ENCODE results near the gene MTX1. TPM values are rescaled to one million over a fixed set of nuclear protein-coding genes. Genes with fewer than 3 reads are reported as not detected.

The MTX1 gene
- total and polyA plus RNA-seq, 2 of the 4 experiments (the other 2 are of a cell fraction) = 67.2 to 73.7 TPM

- TF ChIP-seq MAZ (IDR thresholded peaks at IDR 0.05; ENCODE audit: borderline replicate concordance, low read depth, low read length) = no peak
Measured at GRCh38 chr1:155181371-155182051, 27.0 kb upstream of the MTX1 start (continued).

- H3K27ac ChIP-seq (ENCODE audit: insufficient read depth, low read length) = no peak overlapping the region
- peaks cover 41% of the 10 kb centered on the region for H3K36me3 ChIP-seq (ENCODE audit: control insufficient read depth, insufficient read depth, low read length)
- no peak overlapping the region for H2AK5ac ChIP-seq (ENCODE audit: low read depth, low read length)
- 100% methylated on average over 1 of the region's 7 CpGs for WGBS, 2 experiments (ENCODE audit: extremely low coverage in 2 of 2, insufficient read length in 1 of 2)
- H3K4me3 ChIP-seq (ENCODE audit: insufficient read depth, low read depth, low read length) = no peak overlapping the region
- ATAC-seq (ENCODE audit: low read depth) = no peak
- dilution Hi-C loops (cut with HindIII; ENCODE audit: low sequenced_read_pairs, unreplicated experiment) = no loop called here
- H4K5ac ChIP-seq (ENCODE audit: low read depth, low read length) = no peak overlapping the region
- no peaks in the 10 kb centered on the region for H3K4me1 ChIP-seq (ENCODE audit: control insufficient read depth, insufficient read depth, low read length)
- no peaks in the 10 kb centered on the region for H3K9me1 ChIP-seq (ENCODE audit: insufficient read depth, low read length)
- no peak for DNase-seq
- no peak overlapping the region for H2BK5ac ChIP-seq (ENCODE audit: low read depth, low read length, poor library complexity, severe bottlenecking)
- H2BK15ac ChIP-seq (ENCODE audit: low read depth, low read length) = no peak overlapping the region
- H3K79me1 ChIP-seq (ENCODE audit: low read depth in 1 of 2, low read length in 2 of 2) = peaks cover 0 to 3% of the 10 kb centered on the region in 2 experiments; a peak in 1 of 4 replicates
- in situ Hi-C loops (cut with MboI; ENCODE audit: low sequenced_read_pairs) = no loop called here
- no peak overlapping the region for H2BK20ac ChIP-seq (ENCODE audit: low read depth, low read length)
- intact Hi-C loops (cut with micrococcal nuclease) = no loop called here
- H2BK120ac ChIP-seq (ENCODE audit: low read depth, low read length) = no peak overlapping the region
- H3K56ac ChIP-seq (ENCODE audit: extremely low read depth, insufficient read depth, low read length) = no peak overlapping the region
- H4K8ac ChIP-seq (ENCODE audit: low read depth in 2 of 2, low read length in 2 of 2) = no peak overlapping the region
- no peak overlapping the region for H3K23ac ChIP-seq (ENCODE audit: low read depth, low read length)
- H2AK9ac ChIP-seq (replicated peaks; ENCODE audit: low read depth, low read length, poor library complexity) = no peak overlapping the region
- no peaks in the 10 kb centered on the region for H3K9me3 ChIP-seq (ENCODE audit: control insufficient read depth, insufficient read depth, low read length)
- no peaks in the 10 kb centered on the region for H3K27me3 ChIP-seq (ENCODE audit: control insufficient read depth, insufficient read depth, low read length)
- H3K9ac ChIP-seq (ENCODE audit: low read depth, low read length) = no peak overlapping the region
- no peak overlapping the region for H2AFZ ChIP-seq (replicated peaks; ENCODE audit: low read length, poor library complexity)
- ChIA-PET POLR2A (ENCODE audit: unreplicated experiment) (no interaction called here), CTCF (no interaction called here)
- no peak overlapping the region for H3K18ac ChIP-seq (ENCODE audit: low read depth, low read length)
- no peak overlapping the region for H4K91ac ChIP-seq (ENCODE audit: insufficient read depth, low read depth, low read length)
- no TSS peak for BruUV-seq (replicated peaks)
- no peak overlapping the region for H3K4me2 ChIP-seq (ENCODE audit: low read depth, low read length)
- H3K14ac ChIP-seq (replicated peaks; ENCODE audit: low read depth, low read length) = no peak overlapping the region
- no peaks in the 10 kb centered on the region for H4K20me1 ChIP-seq (ENCODE audit: insufficient read depth, low read length)
- TF ChIP-seq SMC3 (IDR thresholded peaks at IDR 0.05; ENCODE audit: low read depth, low read length) (no peak), RAD21 (IDR thresholded peaks at IDR 0.05; ENCODE audit: low read length) (no peak), MAZ (IDR thresholded peaks at IDR 0.05; ENCODE audit: borderline replicate concordance, low read depth, low read length) (no peak), FOS (IDR thresholded peaks at IDR 0.05; ENCODE audit: low read depth, low read length) (no peak), MXI1 (IDR thresholded peaks at IDR 0.05; ENCODE audit: borderline replicate concordance, low read depth, low read length) (no peak), USF2 (IDR thresholded peaks at IDR 0.05; ENCODE audit: low read depth, low read length) (no peak), CHD1 (IDR thresholded peaks at IDR 0.05; ENCODE audit: low read depth, low read length) (no peak)
- no peak overlapping the region for H3K4ac ChIP-seq (ENCODE audit: low read depth, low read length)
Measured at GRCh38 chr1:155182052-155182550, 26.4 kb upstream of the MTX1 start.
